Measurements from ENCODE around the gene NRP1. TPM values are rescaled to one million over a fixed set of nuclear protein-coding genes. Genes with fewer than 3 reads are reported as not detected.

Gene NRP1
- total RNA-seq, 2 experiments from 2014 or later, result 0.06 TPM; not detected in 1

DNA sequence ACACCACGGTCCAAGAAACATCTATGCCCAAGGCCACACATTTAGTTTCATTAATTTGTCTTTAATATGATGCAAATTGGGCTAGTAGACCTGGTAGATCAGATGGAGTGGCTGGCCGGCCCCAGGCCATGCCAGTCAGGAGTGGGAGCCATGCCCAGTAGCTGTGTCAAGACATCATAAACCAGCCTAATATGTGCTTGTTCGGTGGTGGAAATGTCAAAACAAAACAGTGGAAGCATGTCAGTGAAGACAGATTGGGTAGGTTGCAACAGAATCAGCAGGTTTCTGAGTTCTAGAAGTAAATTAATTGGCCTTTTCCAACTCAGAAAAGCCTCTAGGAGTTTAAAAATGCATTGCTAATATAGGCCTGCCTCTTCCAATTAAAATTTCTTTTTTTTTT lies 124.7 kb downstream of the NRP1 start:
- H3K36me3 ChIP-seq (ENCODE audit: insufficient read depth, low read length), result no peaks in the 10 kb centered on the region
- no peak overlapping the region for H3K4me3 Mint-ChIP-seq
- ATAC-seq (ENCODE audit: poor library complexity) (no peak), DNase-seq (no peak)
- no peak overlapping the region for H3K4me3 ChIP-seq (ENCODE audit: low read length)
- H3K9me3 ChIP-seq (ENCODE audit: control insufficient read depth in 1 of 2, insufficient read depth in 1 of 2, low read length in 2 of 2), result no peaks in the 10 kb centered on the region
- H3K27ac Mint-ChIP-seq, result no peak overlapping the region
- peaks cover 19% of the 10 kb centered on the region for H3K4me1 Mint-ChIP-seq (ENCODE audit: low read depth)
- ChIA-PET CTCF (interaction anchor here (1.9 kb wide), 1 partner anchor 17 kb away, joined by 8 read pairs; no protein-coding TSS in a partner anchor), POLR2A (no interaction called here)
- no peaks in the 10 kb centered on the region for H3K27me3 Mint-ChIP-seq
- no peak overlapping the region for H3K27ac ChIP-seq (ENCODE audit: low read depth in 1 of 2, low read length in 2 of 2)
- no peaks in the 10 kb centered on the region for H3K9me3 Mint-ChIP-seq
- intact Hi-C loops (cut with DNase I, micrococcal nuclease), result no loop called here
- no peaks in the 10 kb centered on the region for H3K27me3 ChIP-seq (ENCODE audit: control insufficient read depth in 1 of 2, insufficient read depth in 2 of 2, low read length in 2 of 2)
- peaks cover 9% of the 10 kb centered on the region for H3K4me1 ChIP-seq (ENCODE audit: insufficient read depth, low read length)
- TF ChIP-seq, protein P1, sequence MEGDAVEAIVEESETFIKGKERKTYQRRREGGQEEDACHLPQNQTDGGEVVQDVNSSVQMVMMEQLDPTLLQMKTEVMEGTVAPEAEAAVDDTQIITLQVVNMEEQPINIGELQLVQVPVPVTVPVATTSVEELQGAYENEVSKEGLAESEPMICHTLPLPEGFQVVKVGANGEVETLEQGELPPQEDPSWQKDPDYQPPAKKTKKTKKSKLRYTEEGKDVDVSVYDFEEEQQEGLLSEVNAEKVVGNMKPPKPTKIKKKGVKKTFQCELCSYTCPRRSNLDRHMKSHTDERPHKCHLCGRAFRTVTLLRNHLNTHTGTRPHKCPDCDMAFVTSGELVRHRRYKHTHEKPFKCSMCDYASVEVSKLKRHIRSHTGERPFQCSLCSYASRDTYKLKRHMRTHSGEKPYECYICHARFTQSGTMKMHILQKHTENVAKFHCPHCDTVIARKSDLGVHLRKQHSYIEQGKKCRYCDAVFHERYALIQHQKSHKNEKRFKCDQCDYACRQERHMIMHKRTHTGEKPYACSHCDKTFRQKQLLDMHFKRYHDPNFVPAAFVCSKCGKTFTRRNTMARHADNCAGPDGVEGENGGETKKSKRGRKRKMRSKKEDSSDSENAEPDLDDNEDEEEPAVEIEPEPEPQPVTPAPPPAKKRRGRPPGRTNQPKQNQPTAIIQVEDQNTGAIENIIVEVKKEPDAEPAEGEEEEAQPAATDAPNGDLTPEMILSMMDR (IDR thresholded peaks at IDR 0.05), result no peak
- no peaks in the 10 kb centered on the region for H3K36me3 Mint-ChIP-seq (ENCODE audit: low read depth)

DNA sequence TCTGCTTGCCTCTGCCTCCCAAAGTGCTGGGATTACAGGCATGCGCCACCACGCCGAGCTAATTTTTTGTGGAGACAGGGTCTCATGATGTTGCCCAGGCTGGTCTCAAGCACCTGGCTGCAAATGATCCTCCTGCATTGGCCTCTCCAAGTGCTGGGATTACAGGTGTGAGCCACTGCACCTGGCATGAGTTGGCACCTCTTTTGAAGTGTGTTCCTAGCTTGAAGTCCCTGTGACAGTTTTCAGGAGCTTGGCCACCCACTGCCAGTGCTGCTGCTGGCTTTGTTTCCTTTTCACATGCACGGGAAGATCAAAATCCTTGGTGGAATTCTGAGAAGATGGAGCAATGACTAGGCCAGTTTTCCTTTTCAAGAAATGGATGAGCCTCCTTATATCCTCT lies 126.3 kb downstream of the NRP1 start:
- H3K4me3 Mint-ChIP-seq, result no peak overlapping the region
- Histone ChIP-seq H3K27ac (ENCODE audit: low read depth in 1 of 2, low read length in 2 of 2) (no peak overlapping the region), H3K9me3 (ENCODE audit: control insufficient read depth in 1 of 2, insufficient read depth in 1 of 2, low read length in 2 of 2) (no peaks in the 10 kb centered on the region), H3K27me3 (ENCODE audit: control insufficient read depth in 1 of 2, insufficient read depth in 2 of 2, low read length in 2 of 2) (no peaks in the 10 kb centered on the region), H3K4me1 (ENCODE audit: insufficient read depth, low read length) (peaks cover 7% of the 10 kb centered on the region), H3K36me3 (ENCODE audit: insufficient read depth, low read length) (no peaks in the 10 kb centered on the region), H3K4me3 (ENCODE audit: low read length) (no peak overlapping the region)
- H3K9me3 Mint-ChIP-seq, result no peaks in the 10 kb centered on the region
- TF ChIP-seq, protein P1 (IDR thresholded peaks at IDR 0.05), result no peak
- DNase-seq, result no peak
- no peak overlapping the region for H3K27ac Mint-ChIP-seq
- ATAC-seq (ENCODE audit: poor library complexity), result no peak
- H3K4me1 Mint-ChIP-seq (ENCODE audit: low read depth), result peaks cover 8% of the 10 kb centered on the region
- no peaks in the 10 kb centered on the region for H3K27me3 Mint-ChIP-seq
- intact Hi-C loops (cut with DNase I, micrococcal nuclease), result no loop called here
- POLR2A ChIA-PET, result interaction anchor here (0.6 kb wide), 1 partner anchor 457 kb away, joined by 4 read pairs; no protein-coding TSS in a partner anchor
- no peaks in the 10 kb centered on the region for H3K36me3 Mint-ChIP-seq (ENCODE audit: low read depth)
- CTCF ChIA-PET, result no interaction called here

DNA sequence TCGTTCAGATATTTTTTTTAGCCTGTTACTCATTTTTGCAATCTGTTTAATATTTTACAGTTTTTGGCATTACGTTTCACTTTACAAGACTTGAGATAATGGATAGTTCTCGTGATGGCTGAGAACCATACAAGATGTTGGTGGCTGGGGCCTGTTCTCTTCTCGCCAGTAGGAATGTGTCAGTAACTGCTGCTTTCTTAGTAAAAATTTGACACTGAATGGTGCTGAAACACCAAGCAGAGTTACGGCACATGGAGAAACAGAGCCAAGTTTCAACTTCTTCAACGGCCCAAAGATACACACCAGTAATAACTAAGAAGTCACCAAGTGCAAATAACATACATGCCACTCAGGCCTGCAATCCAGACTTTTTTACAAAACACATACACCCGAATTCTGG lies 130.4 kb downstream of the NRP1 start:
- TF ChIP-seq, protein P1 (IDR thresholded peaks at IDR 0.05), result no peak
- ChIA-PET CTCF (no interaction called here), POLR2A (no interaction called here)
- Histone ChIP-seq H3K9me3 (ENCODE audit: control insufficient read depth in 1 of 2, insufficient read depth in 1 of 2, low read length in 2 of 2) (no peaks in the 10 kb centered on the region), H3K4me3 (ENCODE audit: low read length) (no peak overlapping the region), H3K27ac (ENCODE audit: low read depth in 1 of 2, low read length in 2 of 2) (no peak overlapping the region), H3K27me3 (ENCODE audit: control insufficient read depth in 1 of 2, insufficient read depth in 2 of 2, low read length in 2 of 2) (no peaks in the 10 kb centered on the region), H3K4me1 (ENCODE audit: insufficient read depth, low read length) (no peaks in the 10 kb centered on the region), H3K36me3 (ENCODE audit: insufficient read depth, low read length) (no peaks in the 10 kb centered on the region)
- no peaks in the 10 kb centered on the region for H3K4me1 Mint-ChIP-seq (ENCODE audit: low read depth)
- H3K4me3 Mint-ChIP-seq, result no peak overlapping the region
- ATAC-seq (ENCODE audit: poor library complexity) (no peak), DNase-seq (no peak)
- intact Hi-C loops (cut with DNase I, micrococcal nuclease), result no loop called here
- no peaks in the 10 kb centered on the region for H3K9me3 Mint-ChIP-seq
- no peaks in the 10 kb centered on the region for H3K27me3 Mint-ChIP-seq
- no peak overlapping the region for H3K27ac Mint-ChIP-seq
- no peaks in the 10 kb centered on the region for H3K36me3 Mint-ChIP-seq (ENCODE audit: low read depth)
